NCI-H146 (cell line): ENCODE measurements around the gene SLC9A9.

ENCODE experiments used
- DNase-seq: peaks from one replicate; lab custom pipeline; 2025; lab: John Stamatoyannopoulos, UW

Gene SLC9A9

DNA sequence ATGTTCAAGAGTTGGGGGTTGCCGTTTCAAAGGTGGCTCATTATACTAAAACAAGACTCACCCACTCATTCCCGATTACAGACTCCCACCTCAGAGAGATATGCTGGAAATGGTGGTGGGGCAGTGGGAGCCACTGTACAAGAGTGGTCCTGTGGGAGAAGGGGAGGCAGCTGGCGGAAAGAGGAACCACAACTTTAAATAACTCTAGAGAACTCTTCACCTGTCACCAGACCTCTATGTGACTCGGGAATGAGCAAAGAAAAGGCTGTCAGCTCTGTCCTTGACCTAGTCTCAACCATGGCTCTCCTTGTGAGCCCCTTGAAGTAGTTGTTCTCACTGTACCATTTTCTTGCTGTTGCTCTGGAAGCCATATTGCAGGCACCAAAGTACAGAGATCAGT is 434.9 kb downstream of the SLC9A9 start:
- no peak for DNase-seq

DNA sequence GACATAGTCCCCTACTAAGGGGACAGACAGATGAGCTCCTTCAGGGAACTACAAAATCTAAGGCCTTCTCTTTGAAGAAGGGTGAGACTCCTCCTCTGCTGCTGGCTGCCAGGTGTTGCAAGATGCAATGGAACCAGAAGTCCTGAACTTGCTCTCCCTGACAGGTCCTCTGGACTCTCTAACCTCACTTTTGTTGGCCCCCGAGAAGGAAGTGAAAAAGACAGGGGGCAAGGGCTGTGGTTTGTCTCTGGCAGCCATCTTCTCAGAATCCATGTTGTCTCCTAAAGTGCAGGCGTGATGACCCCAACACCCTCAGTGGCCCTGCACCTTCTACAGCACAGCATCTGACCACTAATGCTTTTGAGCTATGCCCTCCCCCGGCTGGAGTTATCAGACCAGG is 436.2 kb downstream of the SLC9A9 start:
- DNase-seq, result no peak

DNA sequence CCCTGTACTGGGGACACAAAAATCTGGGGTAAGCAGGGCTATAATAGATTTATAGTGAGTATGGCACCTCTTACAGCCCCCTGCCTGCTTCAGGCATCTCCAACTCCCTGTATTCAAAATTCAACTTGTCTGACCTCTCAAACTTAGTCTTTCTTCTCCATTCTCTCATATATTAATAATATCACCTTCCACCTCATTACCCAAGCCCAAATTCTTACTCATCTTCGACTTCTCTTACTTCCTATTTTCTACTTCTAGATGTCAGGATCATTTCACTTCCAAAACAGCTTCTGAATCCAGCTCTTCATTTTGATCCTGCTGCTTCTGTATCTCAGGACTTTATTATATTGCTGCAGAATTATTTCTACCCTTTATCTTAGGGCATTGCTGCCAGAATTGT is 438.0 kb downstream of the SLC9A9 start:
- no peak for DNase-seq

DNA sequence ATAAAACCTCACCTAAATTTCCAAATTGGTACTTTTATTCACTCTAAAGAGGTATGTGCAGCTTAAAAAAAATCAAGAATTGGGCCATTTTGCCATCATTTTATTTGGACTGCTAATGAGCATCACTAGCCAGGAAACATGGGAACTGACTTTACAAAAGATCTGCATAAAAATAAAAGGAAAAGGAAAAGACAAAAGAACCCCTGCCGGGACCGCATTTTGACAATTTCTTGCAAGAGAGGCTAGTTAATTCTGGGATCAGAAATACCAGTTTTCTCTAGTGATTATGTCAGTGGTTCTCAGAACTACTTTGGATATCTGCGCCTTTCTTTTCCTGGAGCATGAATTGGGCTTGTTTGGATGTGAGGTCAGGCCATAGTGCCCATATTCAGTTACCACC is 439.5 kb downstream of the SLC9A9 start:
- DNase-seq, result no peak

DNA sequence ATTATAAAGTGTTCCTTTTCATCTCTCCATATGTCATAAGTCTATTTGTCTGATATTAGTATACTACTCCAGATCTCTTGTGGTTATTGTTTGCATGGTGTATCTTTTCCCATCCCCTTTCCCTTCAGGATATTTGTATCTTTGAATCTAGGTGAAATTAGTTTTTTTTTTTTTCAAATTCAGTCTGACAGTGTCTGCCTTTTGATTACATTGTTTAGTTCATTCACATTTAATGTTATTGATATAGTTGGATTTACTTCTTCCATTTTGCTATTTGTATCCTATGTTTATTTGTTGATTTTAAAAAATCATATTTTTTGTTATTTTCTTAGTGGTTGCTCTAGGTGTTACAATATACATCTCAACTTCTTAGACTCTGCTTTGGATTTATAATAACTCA is 445.7 kb downstream of the SLC9A9 start:
- no peak for DNase-seq

DNA sequence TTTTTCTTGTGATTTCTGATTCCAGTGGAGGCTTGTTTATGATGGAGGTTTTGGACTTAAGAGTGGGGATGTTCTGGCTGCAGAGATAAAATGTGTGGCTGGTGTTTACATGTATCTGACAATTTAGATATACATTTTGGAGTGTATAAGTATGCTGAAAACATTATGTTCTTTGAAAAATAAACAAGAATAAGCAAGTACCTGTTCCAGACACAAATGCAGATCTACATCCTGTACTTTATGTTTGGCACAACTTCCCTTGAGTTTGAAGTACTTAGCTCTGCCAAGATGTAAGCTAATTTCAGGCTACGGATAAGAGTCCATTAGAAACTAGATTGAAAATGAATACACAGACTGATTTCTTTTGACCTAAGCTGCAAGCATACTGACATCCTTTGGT is 451.5 kb downstream of the SLC9A9 start:
- DNase-seq, result no peak

DNA sequence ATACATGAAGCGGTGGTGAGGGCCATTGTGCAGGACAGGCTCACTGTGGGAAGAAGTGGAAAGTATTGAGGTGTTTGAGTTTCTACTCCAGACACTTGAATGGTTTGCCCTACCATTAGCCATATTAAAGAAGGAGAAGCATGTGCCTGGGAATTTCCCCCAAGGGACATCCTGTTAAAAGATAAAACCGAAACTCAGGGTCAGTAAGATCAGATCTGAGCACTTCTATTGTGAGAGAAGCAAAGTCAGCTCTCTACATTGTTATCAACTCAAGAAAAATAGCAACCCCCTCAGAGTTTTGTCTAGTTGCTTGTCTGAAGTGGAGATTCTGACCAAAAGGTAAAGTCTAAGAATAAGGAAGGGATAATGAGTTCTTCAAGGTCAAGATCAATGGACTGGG is 458.9 kb downstream of the SLC9A9 start:
- no peak for DNase-seq

DNA sequence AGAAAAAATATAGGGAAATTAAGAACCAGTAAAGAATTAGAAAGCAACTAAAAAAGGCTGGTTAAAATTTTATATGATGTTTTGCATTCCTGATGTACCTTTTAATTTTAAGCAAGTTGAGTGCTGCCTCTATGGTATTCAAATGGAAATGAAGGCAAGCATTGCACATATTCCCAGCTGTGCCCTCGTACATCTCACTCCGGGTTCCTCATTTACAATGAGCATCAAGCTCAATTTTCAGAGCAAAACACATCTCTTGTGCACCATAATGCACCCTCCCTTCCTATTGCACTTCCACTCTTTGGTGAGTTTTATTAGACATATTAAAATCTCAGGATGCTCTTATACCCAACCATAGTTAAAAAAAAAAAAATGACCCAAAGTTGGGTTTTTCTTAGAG is 460.8 kb downstream of the SLC9A9 start:
- DNase-seq, result no peak

DNA sequence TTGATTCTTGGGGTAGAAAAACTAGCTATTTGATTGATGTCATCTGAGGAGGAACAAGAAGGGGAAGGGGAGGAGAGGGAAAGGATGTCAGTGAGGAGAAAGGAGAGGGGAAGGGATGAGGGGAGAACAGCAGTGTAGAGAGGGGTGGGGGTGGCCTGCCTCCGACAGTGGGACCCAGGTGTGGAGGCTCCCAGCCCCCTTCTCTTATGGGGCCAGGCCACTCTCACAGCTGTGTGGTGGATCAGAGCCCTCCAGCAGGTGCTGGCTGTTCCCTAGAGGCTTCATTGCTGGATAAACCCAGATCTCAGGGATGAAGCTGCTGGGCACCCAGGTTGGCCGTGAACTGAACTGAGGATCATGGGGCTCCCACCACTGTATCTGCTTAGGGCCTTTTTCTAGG is 464.2 kb downstream of the SLC9A9 start:
- no peak for DNase-seq

DNA sequence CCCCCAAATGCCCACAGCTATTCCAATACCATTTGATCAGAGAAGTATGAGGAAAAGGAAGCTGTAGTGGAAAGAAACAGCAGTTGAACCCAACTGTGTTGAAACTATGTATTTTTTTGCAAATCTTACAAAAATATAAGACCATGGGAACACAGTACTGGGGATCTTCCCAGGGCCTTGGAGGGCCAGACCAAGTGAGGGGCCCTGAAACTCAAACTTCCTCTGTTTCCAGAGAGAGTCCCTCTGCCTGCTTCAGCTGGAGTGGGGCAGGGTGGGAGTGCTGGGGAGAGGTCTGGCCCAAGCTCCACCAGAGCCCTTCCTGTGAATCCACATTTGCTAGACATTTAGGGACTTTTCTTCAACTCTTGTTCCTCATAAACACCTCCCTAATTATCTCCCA is 464.8 kb downstream of the SLC9A9 start:
- no peak for DNase-seq

DNA sequence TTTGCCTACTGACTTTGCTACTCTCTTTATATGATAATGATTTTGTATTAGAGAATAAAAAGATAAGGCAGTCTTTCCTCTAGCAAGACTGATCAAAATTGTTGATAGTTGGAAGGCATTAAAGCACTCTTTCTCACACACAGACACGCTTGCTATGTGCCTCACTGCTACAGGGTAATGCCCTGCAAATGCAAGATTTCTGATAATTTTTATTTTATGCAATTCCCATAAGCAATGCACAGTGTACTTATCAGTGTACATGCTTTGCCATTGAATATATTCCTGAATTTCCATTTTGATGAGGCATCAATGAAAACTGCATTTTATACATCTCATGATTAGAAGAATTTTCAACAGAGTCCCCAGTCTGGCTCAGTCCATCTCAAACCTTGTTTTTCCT is 465.5 kb downstream of the SLC9A9 start:
- no peak for DNase-seq

DNA sequence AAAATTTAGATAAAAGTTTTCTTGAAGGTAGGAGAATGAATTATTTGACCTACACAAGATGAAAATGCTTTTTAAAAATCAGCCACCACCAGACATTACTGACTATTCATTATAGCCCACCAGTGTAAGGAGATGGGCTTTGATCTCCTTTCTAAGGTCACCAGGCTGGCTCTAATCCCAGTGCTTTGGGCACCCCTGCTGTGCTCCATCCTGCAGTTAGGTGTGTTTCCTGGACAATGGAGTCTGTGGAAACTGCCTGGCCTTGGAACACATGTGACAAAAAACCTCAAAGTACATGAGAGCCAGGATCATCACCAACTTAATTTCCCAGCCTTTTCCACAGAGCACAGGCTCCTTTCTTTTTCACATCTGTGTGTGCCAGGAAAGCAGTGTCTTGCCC is 467.8 kb downstream of the SLC9A9 start:
- peak; percentile 54 for DNase-seq

DNA sequence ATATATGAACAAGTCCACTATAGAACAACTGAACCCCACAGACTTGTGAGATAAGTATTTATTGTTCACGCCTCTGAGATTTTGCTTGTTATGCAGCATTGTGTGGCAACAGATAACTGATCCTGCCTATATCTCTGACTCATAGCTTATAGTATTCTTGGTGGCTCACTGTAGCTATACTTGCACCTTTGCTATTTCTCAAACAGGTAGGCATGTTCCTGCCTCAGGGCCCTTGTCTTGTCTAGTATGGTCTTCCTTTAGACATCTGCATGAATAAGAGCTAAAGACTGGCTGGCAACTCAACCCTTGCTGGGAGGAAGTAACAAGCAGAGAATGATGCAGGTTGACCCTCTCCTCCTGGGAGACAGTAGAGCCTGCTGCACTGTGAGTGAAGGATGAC is 472.6 kb downstream of the SLC9A9 start:
- DNase-seq, result no peak

DNA sequence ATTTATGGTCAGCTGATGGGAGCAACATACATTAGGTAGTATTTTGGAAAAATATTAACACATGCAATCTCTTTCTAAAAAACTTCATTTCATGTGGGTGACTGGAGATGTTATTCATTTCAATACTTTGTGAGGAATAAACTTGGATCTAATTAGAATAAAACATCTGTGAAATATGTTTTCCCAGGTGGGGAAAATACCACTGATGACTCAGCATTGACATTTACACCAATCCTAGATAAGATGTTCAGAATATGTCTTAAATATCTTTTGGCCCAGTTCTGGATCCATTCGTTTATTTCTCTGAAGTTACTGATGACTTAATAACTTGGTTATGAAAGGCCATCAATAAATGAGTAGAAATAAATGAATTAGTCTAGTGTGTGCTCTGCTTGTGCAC is 481.1 kb downstream of the SLC9A9 start:
- DNase-seq, result no peak

DNA sequence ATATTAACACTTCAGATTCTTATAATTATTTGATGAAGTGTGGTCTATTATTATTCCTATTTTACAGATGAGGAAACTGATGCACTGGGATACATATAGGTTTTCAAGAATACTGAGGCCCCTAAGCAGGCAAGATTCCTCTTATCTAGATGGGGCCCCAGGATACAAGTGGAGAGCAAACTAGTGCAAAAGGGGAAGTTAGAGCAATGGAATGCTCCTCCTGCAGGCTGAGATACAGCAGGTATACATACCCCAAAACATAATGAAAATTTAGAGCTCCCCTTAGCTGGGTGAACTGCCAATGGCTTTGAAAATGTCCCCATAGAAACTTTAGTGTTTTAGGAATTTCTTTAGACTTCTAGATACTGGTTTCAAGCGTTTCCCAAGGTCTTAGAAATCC is 481.6 kb downstream of the SLC9A9 start:
- no peak for DNase-seq

DNA sequence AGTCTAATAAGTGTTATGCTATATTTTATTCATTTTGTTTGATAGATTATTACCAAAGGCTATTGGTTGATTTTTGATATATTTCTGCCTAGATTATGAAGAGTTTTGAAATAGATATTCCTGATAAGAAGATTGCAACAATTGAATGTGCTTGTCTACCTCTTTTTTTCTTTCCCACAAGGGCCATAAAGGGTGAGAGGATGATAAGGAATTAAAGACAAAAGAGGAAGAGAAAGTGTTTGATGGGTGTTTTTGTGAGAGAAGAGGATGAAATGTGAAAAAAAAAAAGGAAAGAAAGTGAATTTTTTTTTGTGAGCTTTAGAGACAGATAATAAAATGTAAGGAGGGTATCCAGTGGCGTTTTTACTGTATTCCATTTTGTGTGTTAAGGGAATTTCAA is 484.3 kb downstream of the SLC9A9 start:
- no peak for DNase-seq

DNA sequence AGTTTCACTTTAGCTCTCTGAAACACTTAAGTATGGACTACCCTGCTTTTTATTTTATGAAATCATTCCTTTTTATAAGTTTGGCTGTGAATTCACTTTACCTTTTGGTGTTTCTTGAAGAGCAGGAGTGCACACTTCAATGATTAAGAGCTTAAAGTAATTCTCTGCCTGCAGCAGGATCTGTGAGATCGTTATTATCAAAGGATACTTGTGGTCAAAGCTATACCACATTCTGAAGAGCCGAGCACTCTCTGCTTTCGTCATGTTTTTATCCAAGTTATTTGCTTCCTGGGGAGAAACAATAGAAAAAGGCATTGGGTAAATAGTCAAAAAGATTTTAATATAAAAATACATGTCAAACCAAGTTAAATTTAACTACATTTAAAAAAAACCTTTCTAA is 485.0 kb downstream of the SLC9A9 start:
- no peak for DNase-seq

DNA sequence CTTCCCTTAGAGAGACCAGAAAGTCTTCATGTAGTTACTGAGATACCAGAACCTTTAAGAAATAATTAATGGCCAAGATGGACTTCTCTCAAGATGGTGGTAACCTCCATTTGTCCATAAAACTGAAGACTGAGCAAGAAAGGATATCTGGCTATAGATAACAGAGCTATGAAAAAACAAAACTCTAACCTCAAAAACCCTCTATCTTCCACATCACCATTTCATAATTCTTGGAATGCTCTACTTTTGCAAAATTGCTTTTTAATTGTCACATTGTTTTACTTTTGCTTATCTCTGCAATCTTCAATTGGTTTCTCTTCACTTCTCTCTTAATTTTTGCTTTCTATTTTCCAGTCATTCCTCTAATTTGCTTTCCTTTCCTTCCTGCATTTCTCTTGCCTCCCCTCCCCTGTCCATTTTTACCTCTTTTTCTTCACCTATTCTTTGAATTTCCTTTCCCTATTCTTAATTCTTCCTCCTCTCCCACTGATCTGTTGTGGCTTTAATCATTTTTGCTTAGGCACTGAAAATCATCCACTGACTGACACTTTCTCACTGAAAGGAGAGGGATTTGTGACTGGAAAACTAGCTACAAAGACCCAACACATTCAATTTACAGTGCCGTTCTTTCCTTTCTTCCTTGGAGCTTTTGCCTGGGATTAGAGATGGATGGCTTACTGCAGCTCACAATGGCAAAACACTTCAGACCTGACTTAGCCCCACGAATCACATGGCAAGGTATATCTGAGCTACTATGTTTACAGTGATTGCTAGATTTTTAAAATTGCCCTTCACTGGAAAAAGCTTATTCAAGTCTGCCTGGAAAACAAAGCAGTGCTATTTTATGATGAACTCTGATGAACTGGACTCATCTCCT is 485.9 kb downstream of the SLC9A9 start:
- no peak for DNase-seq

DNA sequence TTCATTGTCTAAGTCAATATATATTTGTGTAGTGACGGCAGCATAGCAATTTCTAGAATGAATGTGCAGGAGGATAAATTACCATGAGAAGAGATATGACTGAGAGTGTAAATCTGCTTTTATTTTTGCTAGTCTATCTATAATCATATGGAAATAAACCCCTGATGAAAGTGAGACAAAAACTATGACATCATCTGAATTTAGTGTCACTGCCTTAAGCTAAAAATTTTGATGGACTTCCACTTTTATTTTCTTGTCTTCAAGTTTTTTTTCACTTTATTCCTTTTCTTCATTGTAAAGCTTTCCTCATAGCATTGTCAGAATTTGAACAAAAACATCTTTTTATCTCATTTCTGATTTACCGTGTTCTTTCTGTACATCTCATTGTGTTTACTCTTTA is 486.7 kb downstream of the SLC9A9 start:
- no peak for DNase-seq

DNA sequence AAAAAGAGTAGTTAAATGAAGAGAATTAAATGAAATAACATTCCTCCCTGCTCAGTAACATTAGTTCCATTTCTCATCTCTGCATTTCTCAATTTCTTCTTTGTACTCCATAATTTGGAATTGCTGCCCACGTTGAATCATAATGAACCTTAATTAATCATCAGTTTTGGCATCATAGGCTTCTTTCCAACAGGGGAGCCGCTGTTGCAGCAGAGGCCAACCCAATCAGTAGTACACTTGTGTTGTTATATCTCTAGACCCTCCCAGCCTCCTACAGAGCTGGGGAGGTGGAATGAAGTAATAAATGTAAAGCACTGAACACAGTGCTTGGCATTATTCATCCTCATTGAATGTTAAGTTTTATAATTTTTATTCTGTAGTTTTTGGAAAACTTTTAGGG is 488.0 kb downstream of the SLC9A9 start:
- no peak for DNase-seq

DNA sequence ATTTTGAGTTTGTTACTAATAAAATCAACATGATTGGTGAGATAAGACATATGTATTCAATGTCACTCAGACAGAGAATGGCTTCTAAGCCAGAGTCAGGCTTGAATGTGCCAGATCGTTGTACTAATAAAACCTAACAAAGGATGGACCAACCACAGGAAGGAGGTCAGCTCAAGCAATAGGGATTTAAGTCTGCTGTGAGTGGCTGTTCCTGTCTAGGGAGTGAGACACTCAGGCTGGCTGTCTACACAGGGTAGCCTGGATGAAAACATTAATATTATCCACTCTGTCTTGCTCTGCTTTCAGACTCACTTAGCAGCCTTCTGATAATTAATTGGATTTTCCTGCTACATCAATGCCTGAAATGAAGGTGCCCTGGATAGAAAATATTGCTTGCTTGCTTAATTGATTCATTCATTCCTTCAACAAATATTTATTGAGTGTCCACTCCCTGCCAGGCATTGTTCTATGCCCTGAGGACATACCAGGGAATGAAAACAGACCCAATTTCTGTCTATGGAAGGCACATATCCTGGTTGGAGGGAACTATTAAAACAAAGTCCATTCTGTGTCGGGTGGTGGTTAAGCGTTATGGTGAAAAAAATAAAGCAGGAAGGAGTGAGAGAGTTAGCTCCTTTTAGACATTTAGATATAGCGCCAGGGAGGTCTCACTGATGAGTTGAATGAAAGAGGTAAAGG is 489.3 kb downstream of the SLC9A9 start:
- peak; percentile 99 for DNase-seq

DNA sequence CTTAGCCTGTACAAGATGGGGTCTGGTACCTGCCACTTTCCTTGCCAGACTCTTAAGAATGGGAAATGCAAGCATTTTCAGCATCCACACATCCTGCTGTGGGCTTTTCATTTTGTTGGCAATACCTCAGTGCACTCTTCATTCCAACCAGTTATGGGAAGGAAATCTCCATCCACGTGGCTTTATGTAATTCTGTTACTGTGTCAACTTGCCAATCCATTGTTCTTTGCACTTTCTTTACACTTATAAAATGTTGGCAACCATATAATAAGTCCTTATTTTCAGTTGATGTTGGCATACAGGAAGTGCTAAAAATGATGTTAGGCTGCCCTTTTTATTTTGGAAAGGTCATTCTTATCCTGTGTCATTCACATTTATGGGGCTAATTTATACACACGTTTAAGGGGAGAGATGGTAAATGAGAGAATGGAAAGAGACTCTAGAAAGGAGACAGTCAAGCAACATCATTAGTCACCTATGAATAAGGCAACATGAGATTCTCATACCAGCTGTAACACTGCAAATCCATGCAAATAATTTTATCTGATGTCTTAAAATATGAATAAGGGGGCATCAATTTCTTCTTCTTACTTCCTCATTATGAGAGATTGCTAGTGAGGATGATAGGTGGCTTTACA is 490.0 kb downstream of the SLC9A9 start:
- peak; percentile 49 for DNase-seq

DNA sequence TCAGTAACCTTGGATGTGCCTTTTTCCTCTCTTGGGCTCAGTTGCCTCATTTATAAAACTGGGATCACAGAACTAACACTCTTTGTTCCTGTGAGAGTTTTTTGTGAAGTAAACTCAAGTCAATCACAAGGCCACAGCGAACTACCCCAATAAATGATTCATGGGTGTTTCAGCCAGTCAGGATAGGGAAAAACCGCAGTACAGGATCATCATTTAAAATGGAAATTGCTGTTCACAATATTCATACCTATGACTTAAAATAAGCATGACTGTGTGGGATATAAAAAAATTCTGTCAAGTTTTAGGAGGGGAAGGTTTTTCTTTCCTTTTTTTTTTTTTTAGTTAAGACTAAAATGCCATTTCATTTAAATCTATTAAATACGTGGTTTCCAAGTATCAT is 490.6 kb downstream of the SLC9A9 start:
- no peak for DNase-seq
